HG03432 (cell line): ENCODE measurements around the gene NME7.
A peak's percentile ranks its signal among the peaks of the same experiment; 100 is the strongest.
"Not testable (repeated sequence)": the region's sequence is repeated elsewhere in the genome, so short reads cannot be mapped to it uniquely, and the experiment has no call there.

ENCODE experiments used
- ATAC-seq: cut with Tn5 transposase; IDR thresholded peaks from one replicate; pipeline ENCODE4 v1.9.1; 2021; ENCODE audit warnings: mild to moderate bottlenecking, moderate library complexity; ENCODE audit not compliant: unreplicated experiment

NME7 gene

GRCh38 chr1:169367686-169368405 is at the start of gene NME7, which contains the start of gene BLZF1:
NME7 (minus strand) TSS chr1:169367797; CDS start chr1:169367710, 87 bp downstream.
BLZF1 (plus strand) TSS chr1:169368195; CDS start chr1:169369523, 1,328 bp downstream.
- ATAC-seq = peak; percentile 97

- ATAC-seq = no peak
Measured at GRCh38 chr1:169414952-169415351, 47.4 kb upstream of the NME7 start.

GRCh38 chr1:169408340-169408739 is 40.7 kb upstream of the NME7 start:
- not testable (repeated sequence) for ATAC-seq

- not testable (repeated sequence) for ATAC-seq
Measured at GRCh38 chr1:169402578-169402977, 35.0 kb upstream of the NME7 start.

GRCh38 chr1:169395955-169396354 is 28.4 kb upstream of the NME7 start:
- no peak for ATAC-seq

- ATAC-seq = no peak
Measured at GRCh38 chr1:169392406-169392805, 24.8 kb upstream of the NME7 start.

GRCh38 chr1:169390303-169390702 is 22.7 kb upstream of the NME7 start:
- ATAC-seq = peak; percentile 84

- ATAC-seq = no peak
Measured at GRCh38 chr1:169387399-169387798, 19.8 kb upstream of the NME7 start.

- ATAC-seq = no peak
Measured at GRCh38 chr1:169383449-169383848, 15.9 kb upstream of the NME7 start.

GRCh38 chr1:169381162-169381561 is 13.6 kb upstream of the NME7 start:
- ATAC-seq = no peak

GRCh38 chr1:169371404-169371803 is 3.8 kb upstream of the NME7 start:
- ATAC-seq = no peak

- peak; percentile 18 for ATAC-seq
Measured at GRCh38 chr1:169368406-169368769, 791 bp upstream of the NME7 start.

- ATAC-seq = no peak
Measured at GRCh38 chr1:169367096-169367685, 406 bp downstream of the NME7 start.

GRCh38 chr1:169364948-169365347 is 2.6 kb downstream of the NME7 start:
- ATAC-seq = no peak

GRCh38 chr1:169363046-169363730 is 4.4 kb downstream of the NME7 start:
- peak; percentile 34 for ATAC-seq

GRCh38 chr1:169361281-169361680 is 6.3 kb downstream of the NME7 start:
- ATAC-seq = no peak

GRCh38 chr1:169360415-169360814 is 7.2 kb downstream of the NME7 start:
- no peak for ATAC-seq

- ATAC-seq = no peak
Measured at GRCh38 chr1:169348383-169349036, 19.1 kb downstream of the NME7 start.

GRCh38 chr1:169347688-169348382 is 19.8 kb downstream of the NME7 start:
- no peak for ATAC-seq

GRCh38 chr1:169346036-169346589 is 21.5 kb downstream of the NME7 start:
- ATAC-seq = no peak

- no peak for ATAC-seq
Measured at GRCh38 chr1:169345511-169345910, 22.1 kb downstream of the NME7 start.
